Stimulated activated CD8-positive, alpha-beta memory T cell treated with anti-CD3 and anti-CD28 coated beads, Interleukin-15, amount 100 ng/mL, for 48 hours (primary cell): Measurements from ENCODE around the gene NKAIN2.

ENCODE experiments used
- DNase-seq, 2 donors: peaks; one replicate each; pipeline ENCODE4 v3.0.0-alpha.2; 2020; ENCODE audit warnings: low read depth in 2 of 2

Gene NKAIN2

DNA sequence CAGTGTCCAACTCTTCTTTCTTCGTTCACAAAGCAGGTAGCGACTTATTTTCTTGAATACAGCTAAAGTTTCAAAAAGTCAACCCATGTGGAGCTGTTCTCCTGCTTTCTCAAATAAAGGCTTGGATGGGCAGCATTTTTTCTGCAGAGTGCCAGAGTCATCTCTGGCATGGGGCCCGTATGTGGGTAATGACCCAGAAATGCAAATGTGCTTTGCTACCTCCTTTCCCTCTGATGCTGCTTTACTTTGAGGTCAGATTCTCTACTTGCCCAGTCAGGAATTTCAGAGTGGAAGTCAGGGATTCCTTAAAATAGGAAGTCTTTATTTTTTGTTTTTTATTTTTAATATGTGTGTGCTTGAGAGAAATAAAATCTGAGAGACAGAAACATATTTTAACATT is 4.9 kb downstream of the NKAIN2 start:
- no peak for DNase-seq

GRCh38 chr6:123810214-123810613 is 6.5 kb downstream of the NKAIN2 start:
- no peak for DNase-seq

- DNase-seq, result no peak
Measured at GRCh38 chr6:123810948-123811347, 7.3 kb downstream of the NKAIN2 start.

DNA sequence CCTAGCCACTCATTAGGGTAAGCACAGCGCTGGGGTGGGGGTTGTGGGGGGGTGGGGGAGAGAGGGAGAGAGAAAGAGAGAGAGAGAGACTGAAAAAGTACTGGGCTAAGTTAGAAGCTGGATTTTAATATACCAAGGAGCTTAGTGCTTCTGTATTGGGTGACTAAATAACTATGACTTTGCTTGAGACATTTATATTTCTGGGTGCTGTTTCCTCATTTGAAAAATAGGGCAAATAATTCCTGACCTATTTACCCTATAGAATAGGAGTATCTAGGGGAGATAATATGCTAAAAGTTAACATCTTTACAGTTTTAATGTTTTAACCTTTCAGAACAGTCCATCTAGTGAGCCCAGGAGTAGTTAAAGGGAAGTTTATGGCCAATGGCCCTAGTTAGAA is 7.7 kb downstream of the NKAIN2 start:
- no peak for DNase-seq

DNA sequence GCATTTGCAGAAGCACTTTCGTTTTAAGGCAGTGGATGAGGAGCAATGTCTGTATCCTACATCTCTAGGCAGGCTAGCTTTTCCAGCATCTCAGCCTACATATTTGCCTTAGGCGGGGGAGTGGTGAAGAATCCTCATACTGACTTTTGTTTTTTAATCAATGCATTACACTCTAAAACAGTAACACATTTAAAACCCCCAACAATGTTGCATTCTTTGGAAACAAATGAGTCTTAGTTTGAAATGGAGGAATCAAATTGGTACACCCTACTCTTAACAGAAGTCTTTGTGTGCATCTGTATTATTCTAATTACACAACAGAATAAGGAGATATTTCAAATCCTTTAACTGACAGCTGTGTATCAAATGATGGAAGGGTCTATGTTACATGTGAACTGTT is 9.0 kb downstream of the NKAIN2 start:
- DNase-seq, result no peak

GRCh38 chr6:123821112-123821511 is 17.4 kb downstream of the NKAIN2 start:
- DNase-seq, result no peak

GRCh38 chr6:123829302-123829953 is 25.8 kb downstream of the NKAIN2 start:
- no peak for DNase-seq

- DNase-seq, result no peak
Measured at GRCh38 chr6:123830120-123830519, 26.5 kb downstream of the NKAIN2 start.

- no peak for DNase-seq
Measured at GRCh38 chr6:123838505-123839234, 35.0 kb downstream of the NKAIN2 start.

GRCh38 chr6:123841067-123841896 is 37.6 kb downstream of the NKAIN2 start:
- DNase-seq, result no peak

- no peak for DNase-seq
Measured at GRCh38 chr6:123844011-123844410, 40.3 kb downstream of the NKAIN2 start.

DNA sequence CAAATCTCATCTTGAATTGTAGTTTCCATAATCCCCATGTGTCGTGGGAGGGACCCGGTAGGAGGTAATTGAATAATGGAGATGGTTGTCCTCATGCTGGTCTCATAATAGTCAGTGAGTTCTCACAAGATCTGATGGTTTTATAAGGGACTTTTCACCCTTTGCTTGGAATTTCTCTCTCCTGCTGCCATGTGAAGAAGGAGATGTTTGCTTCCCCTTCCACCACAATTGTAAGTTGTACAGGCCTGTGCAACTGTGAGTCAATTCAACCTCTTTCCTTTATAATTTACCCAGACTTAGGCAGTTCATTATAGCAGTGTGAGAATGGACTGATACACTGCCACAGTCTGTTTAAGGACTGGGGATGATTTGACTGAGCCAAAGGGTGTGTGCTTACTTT is 44.7 kb downstream of the NKAIN2 start:
- no peak for DNase-seq

DNA sequence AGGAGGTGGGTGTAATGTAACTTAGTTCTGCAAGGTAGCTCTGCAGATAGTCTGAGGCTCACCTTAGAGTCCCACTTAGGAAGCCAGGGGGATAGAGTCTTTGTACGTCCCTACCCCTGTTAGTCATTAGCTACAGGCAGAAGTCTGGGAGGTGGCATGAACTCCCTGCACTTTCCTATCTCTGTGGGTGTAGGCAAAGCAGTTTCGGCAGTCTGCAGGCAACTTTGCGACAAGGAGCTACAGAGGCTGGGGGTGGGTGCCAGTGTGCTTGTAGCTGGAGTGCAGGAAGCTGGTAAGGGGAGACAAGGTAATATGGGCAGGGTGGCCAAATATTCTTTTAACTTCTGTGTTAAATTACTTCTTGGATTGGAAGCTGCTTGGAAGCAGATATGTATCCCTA is 45.7 kb downstream of the NKAIN2 start:
- DNase-seq, result no peak

DNA sequence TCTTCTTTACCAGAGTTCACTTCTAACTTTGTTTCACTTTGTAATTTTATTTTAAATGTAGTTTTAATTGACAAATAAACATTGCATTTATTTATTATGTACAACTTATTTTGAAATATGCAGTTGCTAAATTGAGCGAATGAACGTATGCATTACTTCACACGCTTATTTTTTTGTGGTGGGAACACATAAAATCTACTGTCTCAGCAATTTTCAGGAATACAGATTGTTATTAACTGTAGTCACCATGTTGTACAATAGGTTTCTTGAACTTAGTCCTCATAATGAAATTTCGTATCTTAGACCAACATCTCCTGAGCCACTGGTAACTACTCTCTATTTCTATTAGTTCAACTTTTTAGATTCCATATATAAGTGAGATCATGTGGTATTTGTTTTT is 46.9 kb downstream of the NKAIN2 start:
- no peak for DNase-seq

DNA sequence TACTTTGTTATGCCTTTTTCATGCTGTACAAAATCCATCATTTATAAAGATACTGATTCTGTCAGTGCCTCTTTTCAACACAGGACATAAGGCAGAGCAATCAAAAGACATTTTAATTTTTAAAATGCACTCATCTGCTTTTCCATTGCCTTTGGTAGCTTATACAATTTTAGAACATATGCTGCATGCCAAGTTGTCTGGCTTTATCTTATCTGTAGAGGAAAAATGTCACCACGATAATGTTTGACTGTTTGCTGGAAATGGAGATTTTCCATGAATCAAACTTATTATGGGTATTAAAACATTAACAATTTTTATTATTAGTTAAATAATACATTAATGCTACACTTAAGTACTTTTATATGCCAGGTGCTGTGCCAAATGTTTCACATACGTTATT is 50.5 kb downstream of the NKAIN2 start:
- DNase-seq, result no peak

DNA sequence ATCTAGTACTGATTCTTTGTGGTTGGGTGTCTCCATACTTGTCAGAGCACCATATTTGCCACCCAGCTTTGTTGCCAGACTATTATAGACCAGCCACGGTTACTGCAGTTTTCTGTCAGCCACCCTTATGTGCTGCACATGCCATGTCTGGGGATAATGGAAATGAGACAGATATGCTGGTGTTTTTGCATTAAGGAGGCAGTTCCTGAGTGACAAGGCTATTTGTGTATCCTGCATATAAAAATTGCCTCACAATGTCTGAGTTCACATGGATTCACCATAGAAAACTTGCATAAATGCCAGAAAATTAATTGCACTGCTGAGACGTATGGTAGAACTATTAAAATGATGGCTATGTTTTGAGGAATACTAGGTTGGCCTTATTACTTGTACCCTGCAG is 51.8 kb downstream of the NKAIN2 start:
- DNase-seq, result no peak

GRCh38 chr6:123859291-123859690 is 55.6 kb downstream of the NKAIN2 start:
- no peak for DNase-seq

GRCh38 chr6:123869334-123869733 is 65.7 kb downstream of the NKAIN2 start:
- DNase-seq, result no peak

GRCh38 chr6:123873974-123874373 is 70.3 kb downstream of the NKAIN2 start:
- no peak for DNase-seq

DNA sequence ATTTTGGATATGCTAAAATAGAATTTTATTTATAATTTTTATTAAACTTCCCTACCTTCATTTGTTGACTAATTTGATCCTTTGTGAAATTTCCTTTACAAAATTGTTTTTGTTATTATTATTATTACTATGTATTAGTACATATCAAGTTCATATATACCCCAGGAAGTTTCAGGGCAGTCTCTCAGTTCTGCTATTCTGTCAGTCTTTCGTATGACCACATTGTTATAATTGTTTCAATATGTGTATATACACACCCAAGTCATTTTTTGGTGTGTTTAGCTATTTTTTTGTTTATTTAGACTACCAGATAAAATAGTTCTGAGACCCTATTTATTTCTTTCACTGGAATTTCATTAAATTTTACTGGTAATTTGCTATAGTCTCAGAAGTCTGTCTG is 72.1 kb downstream of the NKAIN2 start:
- no peak for DNase-seq

DNA sequence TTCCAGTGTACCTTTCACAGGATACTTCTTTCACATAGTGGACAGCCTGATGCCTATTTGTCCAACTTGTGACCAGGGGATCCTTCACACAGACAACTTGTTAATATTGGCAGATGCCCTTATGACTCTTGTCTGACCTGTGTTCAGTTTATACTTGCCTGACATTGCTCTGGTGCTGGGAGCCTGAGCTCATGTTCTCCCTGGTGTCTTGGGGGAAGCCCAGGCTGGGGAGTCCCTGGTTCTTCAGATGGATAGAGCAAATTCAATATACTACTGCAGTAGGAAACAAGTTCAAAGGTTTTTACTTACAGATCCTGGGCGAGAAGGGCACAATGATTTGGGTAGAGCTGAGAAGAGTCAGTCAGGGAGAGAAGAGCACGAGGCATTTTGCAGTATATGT is 76.1 kb downstream of the NKAIN2 start:
- DNase-seq, result no peak

DNA sequence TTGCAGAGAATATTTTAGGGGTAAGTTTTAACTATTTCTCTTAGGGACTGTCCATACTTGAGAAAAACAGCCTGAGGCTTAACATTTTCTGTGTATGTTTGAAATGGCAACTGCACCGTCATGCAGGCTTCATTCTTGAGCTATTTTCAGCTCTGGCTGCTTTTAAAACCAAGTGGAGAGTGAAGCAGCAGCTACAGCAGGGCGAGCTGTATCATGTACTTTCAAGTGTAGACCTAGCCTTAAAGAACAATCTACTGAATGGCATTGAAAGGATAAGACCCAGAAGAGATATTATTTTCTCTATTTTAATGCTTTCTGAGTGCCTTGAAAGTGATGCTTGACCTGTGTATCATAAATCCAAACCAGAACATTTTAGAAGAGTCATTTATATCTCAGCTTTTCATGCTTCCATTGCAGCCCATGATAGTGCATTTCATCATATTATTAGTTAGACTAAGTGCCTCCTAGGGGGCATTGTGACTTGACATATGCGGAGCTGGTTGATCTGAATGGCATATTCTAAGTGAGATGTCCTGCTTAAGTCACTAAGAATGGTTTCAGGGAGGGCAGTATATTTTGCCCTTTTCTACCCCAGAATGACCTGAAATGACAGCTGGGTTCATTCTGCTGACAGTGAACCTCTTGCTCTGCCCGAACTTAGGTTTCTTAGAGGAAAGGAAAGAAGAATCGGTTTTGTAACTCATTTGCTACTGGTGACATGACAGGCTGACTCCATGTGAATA is 85.3 kb downstream of the NKAIN2 start:
- DNase-seq, result no peak
